Measurements from ENCODE around the gene FAM174C.
"Not testable (repeated sequence)": the region's sequence is repeated elsewhere in the genome, so short reads cannot be mapped to it uniquely, and the experiment has no call there.

The FAM174C gene

GRCh38 chr19:1237027-1237659, 38.2 kb upstream of the FAM174C start:
- DNase-seq (ENCODE audit: low read depth in 2 of 2): no peak

GRCh38 chr19:1237754-1238368, 37.5 kb upstream of the FAM174C start, which contains the start of gene CBARP:
Gene CBARP (minus strand): TSS chr19:1238005. CDS start chr19:1236100, 1,905 bp downstream.
- no peak for DNase-seq (ENCODE audit: low read depth in 2 of 2)

GRCh38 chr19:1238369-1239303, 36.7 kb upstream of the FAM174C start:
- DNase-seq (ENCODE audit: low read depth in 2 of 2): no peak

GRCh38 chr19:1239420-1239795, 35.9 kb upstream of the FAM174C start:
- DNase-seq (ENCODE audit: low read depth in 2 of 2): no peak

- peak; percentile 83 to 96 for DNase-seq (ENCODE audit: low read depth in 2 of 2)
Measured at GRCh38 chr19:1239796-1240737, 35.3 kb upstream of the FAM174C start.

- no peak for DNase-seq (ENCODE audit: low read depth in 2 of 2)
Measured at GRCh38 chr19:1240925-1241324, 34.4 kb upstream of the FAM174C start.

GRCh38 chr19:1241417-1242095, 33.8 kb upstream of the FAM174C start, which contains the start of gene ATP5F1D:
Gene ATP5F1D (plus strand): TSS chr19:1241751. CDS start chr19:1241851, 100 bp downstream.
- peak; percentile 77 to 90 for DNase-seq (ENCODE audit: low read depth in 2 of 2)

GRCh38 chr19:1243768-1244692, 31.3 kb upstream of the FAM174C start:
- DNase-seq (ENCODE audit: low read depth in 2 of 2): peak; percentile 72 to 76

GRCh38 chr19:1244693-1245451, 30.5 kb upstream of the FAM174C start:
- DNase-seq (ENCODE audit: low read depth in 2 of 2): no peak

- DNase-seq (ENCODE audit: low read depth in 2 of 2): no peak
Measured at GRCh38 chr19:1245494-1246264, 29.7 kb upstream of the FAM174C start.

GRCh38 chr19:1246265-1247087, 28.9 kb upstream of the FAM174C start:
- not testable (repeated sequence) for DNase-seq (ENCODE audit: low read depth in 2 of 2)

GRCh38 chr19:1247748-1248138, 27.6 kb upstream of the FAM174C start:
- DNase-seq (ENCODE audit: low read depth in 2 of 2): no peak

GRCh38 chr19:1248139-1248785, 27.1 kb upstream of the FAM174C start, which contains the start of gene MIDN:
Gene MIDN (plus strand): TSS chr19:1248583. CDS start chr19:1250297, 1,714 bp downstream.
- DNase-seq (ENCODE audit: low read depth in 2 of 2): no peak

- peak; percentile 68 to 82 for DNase-seq (ENCODE audit: low read depth in 2 of 2)
Measured at GRCh38 chr19:1248786-1249297, 26.5 kb upstream of the FAM174C start.

- peak; percentile 87 to 93 for DNase-seq (ENCODE audit: low read depth in 2 of 2)
Measured at GRCh38 chr19:1249298-1249989, 25.9 kb upstream of the FAM174C start.

All from stimulated activated CD8-positive, alpha-beta memory T cell treated with anti-CD3 and anti-CD28 coated beads, Interleukin-15, amount 100 ng/mL, for 4 hours (primary cell).